Endothelial cell of umbilical vein (primary cell): Measurements from ENCODE around the gene OASL. TPM values are rescaled to one million over a fixed set of nuclear protein-coding genes. Genes with fewer than 3 reads are reported as not detected.

Experiments used
- BruUV-seq: library from RNA; stranded (reverse); fragments of 400-500 nt; replicated peaks from 2 replicates; lab custom pipeline; 2021; lab: Mats Ljungman, UMichigan
- CTCF ChIA-PET: fragments of 300-600, 350-600 bp; sonication (Branson Sonifier 250); formaldehyde crosslinking; loops from one replicate; lab custom pipeline; 2021; ENCODE audit warnings: antibody characterized with exemption, inconsistent platforms; lab: Charles Lee
- POLR2A ChIA-PET: fragments of 300-600, 350-600 bp; sonication (Branson Sonifier 250); formaldehyde crosslinking; loops from one replicate; lab custom pipeline; 2021; ENCODE audit warnings: antibody characterized with exemption, inconsistent platforms; lab: Charles Lee
- DNase-seq: peaks from one replicate; pipeline ENCODE4 v3.0.0-alpha.2; 2011; ENCODE audit warnings: low read depth, low spot score
- FAIRE-seq: peaks from 2 replicates; lab custom pipeline; 2011; peaks lifted over from hg19 to GRCh38; lab: Jason Lieb, UNC
- H2AFZ ChIP-seq: 2 replicates; pipeline ENCODE4 v1.6.0; 2012; ENCODE audit warnings: low read depth, low read length, control low read depth, inconsistent platforms
- H3K27ac ChIP-seq: 2 replicates; pipeline ENCODE4 v1.5.1; 2011; ENCODE audit warnings: low read depth, mild to moderate bottlenecking, control low read depth, low read length, moderate library complexity; ENCODE audit not compliant: insufficient read depth
- H3K27me3 ChIP-seq, 2 experiments: 2 replicates each; pipeline versions ENCODE4 v1.6.0 to v1.6.1; 2011; ENCODE audit warnings: low read length in 2 of 2, mixed read lengths in 1 of 2; ENCODE audit not compliant: control insufficient read depth in 2 of 2, insufficient read depth in 2 of 2
- H3K36me3 ChIP-seq, 2 experiments: 2 replicates in 1 of 2; 3 replicates in 1 of 2; pipeline ENCODE4 v1.5.1; 2011; ENCODE audit warnings: low read length in 2 of 2, mild to moderate bottlenecking in 1 of 2, moderate library complexity in 1 of 2; ENCODE audit not compliant: control insufficient read depth in 2 of 2, insufficient read depth in 2 of 2; ENCODE audit errors: extremely low read depth in 1 of 2
- H3K4me1 ChIP-seq: 3 replicates; pipeline ENCODE4 v1.5.1; 2011; ENCODE audit warnings: mild to moderate bottlenecking, low read length; ENCODE audit not compliant: control insufficient read depth, insufficient read depth; ENCODE audit errors: extremely low read depth
- H3K4me2 ChIP-seq: 2 replicates; pipeline ENCODE4 v1.6.1; 2011; ENCODE audit warnings: low read length, control low read depth, mixed read lengths; ENCODE audit not compliant: insufficient read depth
- H3K4me3 ChIP-seq, 3 experiments: fragments of 200-600 bp in 1 of 3; sonication (generic), shearing (Covaris generic) in 1 of 3; replicated peaks in 1 of 3; 2 replicates each; pipeline ENCODE4 v1.5.1; 2011 to 2016; ENCODE audit warnings: control low read depth in 3 of 3, low read length in 3 of 3, mild to moderate bottlenecking in 2 of 3, inconsistent platforms in 1 of 3, low read depth in 1 of 3, moderate library complexity in 1 of 3; ENCODE audit not compliant: insufficient read depth in 1 of 3
- H3K79me2 ChIP-seq: 2 replicates; pipeline ENCODE4 v1.6.0; 2012; ENCODE audit warnings: low read length, inconsistent platforms; ENCODE audit not compliant: control insufficient read depth, insufficient read depth
- H3K9ac ChIP-seq: replicated peaks from 2 replicates; pipeline ENCODE3; 2011; ENCODE audit warnings: low read length, control low read depth; ENCODE audit not compliant: insufficient read depth; ENCODE audit errors: extremely low read depth
- H3K9me1 ChIP-seq: replicated peaks from 3 replicates; pipeline ENCODE4 v1.6.0; 2011; ENCODE audit warnings: mild to moderate bottlenecking, low read length; ENCODE audit not compliant: control insufficient read depth, insufficient read depth; ENCODE audit errors: extremely low read depth
- H3K9me3 ChIP-seq: replicated peaks from 2 replicates; pipeline ENCODE4 v1.5.1; 2012; ENCODE audit warnings: low read length, inconsistent platforms; ENCODE audit not compliant: control insufficient read depth, insufficient read depth
- H4K20me1 ChIP-seq: replicated peaks from 2 replicates; pipeline ENCODE3; 2011; ENCODE audit warnings: mild to moderate bottlenecking, low read length; ENCODE audit not compliant: control insufficient read depth, insufficient read depth; ENCODE audit errors: extremely low read depth
- EZH2 ChIP-seq: IDR thresholded peaks from 2 replicates; pipeline ENCODE4 v1.6.1; 2012; ENCODE audit warnings: borderline replicate concordance, low read depth, mild to moderate bottlenecking, moderate library complexity, low read length, inconsistent platforms; ENCODE audit not compliant: severe bottlenecking
- GATA2 ChIP-seq: IDR thresholded peaks from 2 replicates; pipeline ENCODE4 v1.7.0; 2011; ENCODE audit warnings: low read depth, mild to moderate bottlenecking, moderate library complexity, mixed read lengths, low read length; ENCODE audit not compliant: insufficient read length, insufficient read depth
- JUN ChIP-seq: IDR thresholded peaks from 2 replicates; pipeline ENCODE4 v1.6.1; 2011; ENCODE audit warnings: borderline replicate concordance, low read depth; ENCODE audit not compliant: insufficient read length, insufficient read depth
- MAX ChIP-seq: IDR thresholded peaks from 2 replicates; pipeline ENCODE4 v1.6.1; 2011; ENCODE audit not compliant: insufficient read depth, insufficient read length
- POLR2AphosphoS5 ChIP-seq: IDR thresholded peaks from 2 replicates; pipeline ENCODE4 v1.6.1; 2012; ENCODE audit warnings: low read depth, mild to moderate bottlenecking, control low read depth, low read length, moderate library complexity; ENCODE audit not compliant: insufficient read depth
- dilution Hi-C: fragments of 300-500 bp; cut with MboI; formaldehyde crosslinking; loops from one replicate; pipeline ENCODE4 v1.15.0; 2019; ENCODE audit warnings: low sequenced_read_pairs; ENCODE audit not compliant: extremely low pct_ligation_motif_present
- intact Hi-C: fragments of 100-400 bp; cut with micrococcal nuclease; formaldehyde crosslinking; loops from one replicate; pipeline ENCODE4 v1.10.0; 2022
- polyA plus RNA-seq, 4 experiments: library from polyadenylated mRNA; depleted of rRNA in 3 of 4; stranded (reverse) in 3 of 4; unstranded in 1 of 4; fragments of >200 nt; gene quantifications; 2 replicates each; pipeline versions ENCODE4 v1.2.1 to v1.2.3, GENCODE V29; 2011 to 2012; ENCODE audit warnings: missing spikeins in 1 of 4
- total RNA-seq: library from RNA; stranded (reverse); gene quantifications from 2 replicates; pipeline ENCODE4 v1.2.3, GENCODE V29; 2021

OASL gene
- total and polyA plus RNA-seq, 2 donors (not counting 3 experiments of a cell fraction or from before 2014, with no cell fraction given): 0.17 to 0.33 TPM

DNA sequence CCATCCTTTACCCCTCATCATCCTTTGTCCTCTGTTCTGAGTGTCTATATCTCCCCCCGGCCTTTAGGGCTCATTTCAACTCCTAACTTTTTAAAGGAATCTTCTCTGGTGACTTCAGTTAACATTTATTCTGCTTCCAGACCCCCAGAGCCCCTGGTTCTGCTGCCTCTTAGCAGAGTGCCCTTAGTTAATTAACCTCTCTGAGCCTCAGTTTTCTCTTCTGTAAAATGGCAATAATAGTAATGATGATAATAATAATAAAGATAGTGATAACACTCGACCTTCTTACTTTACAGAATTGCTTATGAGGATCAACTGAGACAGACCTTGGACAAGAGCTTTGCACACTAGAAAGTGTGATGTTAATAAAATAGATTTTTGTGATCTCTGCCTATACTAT is 16.3 kb downstream of the OASL start:
- no peak for TF ChIP-seq POLR2AphosphoS5
- no peak for TF ChIP-seq EZH2
- no peak for TF ChIP-seq GATA2
- TF ChIP-seq JUN: no peak
- Histone ChIP-seq H3K9me1 (no peaks in the 10 kb centered on the region), H3K27ac (no peak overlapping the region), H3K4me2 (no peak overlapping the region), H3K9me3 (no peaks in the 10 kb centered on the region), H3K4me1 (no peaks in the 10 kb centered on the region), H3K9ac (no peak overlapping the region), H3K79me2 (no peaks in the 10 kb centered on the region), H3K27me3 (peaks cover 3 to 10% of the 10 kb centered on the region in 2 experiments), H4K20me1 (no peaks in the 10 kb centered on the region), H2AFZ (no peak overlapping the region), H3K4me3 (no peak overlapping the region), H3K36me3 (no peaks in the 10 kb centered on the region)
- BruUV-seq: no TSS peak
- FAIRE-seq: no peak
- dilution Hi-C loops: no loop called here
- intact Hi-C loops: no loop called here
- DNase-seq: no peak
- POLR2A ChIA-PET: no interaction called here
- CTCF ChIA-PET: no interaction called here

- TF ChIP-seq MAX: no peak
- no peak for TF ChIP-seq POLR2AphosphoS5
- Histone ChIP-seq H3K4me2 (no peak overlapping the region), H3K27me3 (peaks cover 3 to 6% of the 10 kb centered on the region in 2 experiments), H3K9me1 (no peaks in the 10 kb centered on the region), H3K79me2 (no peaks in the 10 kb centered on the region), H2AFZ (no peak overlapping the region), H4K20me1 (no peaks in the 10 kb centered on the region), H3K27ac (no peak overlapping the region), H3K9me3 (no peaks in the 10 kb centered on the region), H3K4me3 (no peak overlapping the region), H3K36me3 (no peaks in the 10 kb centered on the region), H3K4me1 (no peaks in the 10 kb centered on the region), H3K9ac (no peak overlapping the region)
- BruUV-seq: no TSS peak
- intact Hi-C loops: no loop called here
- DNase-seq: no peak
- dilution Hi-C loops: no loop called here
- ChIA-PET CTCF (no interaction called here), POLR2A (no interaction called here)
- no peak for FAIRE-seq
These were observed 17.3 kb downstream of the OASL start for GRCh38 chr12:121021754-121022153.
